NCI-H1930 (cell line): ENCODE measurements around the gene MOGAT3.

Source experiments
- DNase-seq, 2 experiments: peaks; one replicate each; lab custom pipeline; 2025; lab: John Stamatoyannopoulos, UW

The MOGAT3 gene

GRCh38 chr7:101233907-101234547, 33.2 kb upstream of the MOGAT3 start:
- DNase-seq, result no peak

DNA sequence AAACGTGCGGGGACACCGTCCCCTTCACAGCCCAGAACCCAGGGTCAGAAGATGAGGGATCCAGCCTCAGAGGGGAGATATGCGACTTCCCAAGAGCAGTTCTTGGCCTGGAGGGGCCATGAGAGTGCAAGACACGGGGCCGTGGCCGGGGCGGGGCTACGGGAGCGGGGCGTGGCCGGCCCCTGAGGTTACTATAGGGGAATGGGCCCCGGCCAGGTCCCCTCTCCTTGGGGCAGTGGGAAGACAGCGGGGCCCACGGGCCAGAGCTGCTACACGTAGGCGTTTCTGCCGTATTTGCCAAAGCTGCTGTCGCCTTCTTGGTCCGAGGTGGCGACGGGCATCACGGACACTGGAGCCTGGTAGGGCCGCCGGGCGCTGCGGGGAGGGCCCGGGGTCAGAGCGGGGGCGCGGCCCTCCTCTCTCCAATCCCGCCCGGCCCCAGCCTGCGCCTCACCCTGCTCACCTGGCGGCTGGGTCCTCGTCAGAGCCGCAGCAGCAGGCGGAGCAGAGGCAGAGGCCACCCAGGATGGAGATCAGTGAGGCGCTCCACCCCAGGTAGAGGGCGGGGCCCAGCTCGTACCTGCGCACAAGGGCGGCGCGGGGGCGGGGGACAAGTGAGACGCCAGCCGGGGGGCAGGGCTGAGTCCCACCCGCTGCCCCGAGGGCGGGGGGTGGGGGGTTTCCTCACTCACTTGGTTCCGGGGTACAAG, 31.5 kb upstream of the MOGAT3 start:
- DNase-seq, result peak; percentile 47 to 62

GRCh38 chr7:101231644-101232043, 30.8 kb upstream of the MOGAT3 start:
- no peak for DNase-seq

GRCh38 chr7:101226721-101227120, 25.9 kb upstream of the MOGAT3 start:
- DNase-seq, result no peak

DNA sequence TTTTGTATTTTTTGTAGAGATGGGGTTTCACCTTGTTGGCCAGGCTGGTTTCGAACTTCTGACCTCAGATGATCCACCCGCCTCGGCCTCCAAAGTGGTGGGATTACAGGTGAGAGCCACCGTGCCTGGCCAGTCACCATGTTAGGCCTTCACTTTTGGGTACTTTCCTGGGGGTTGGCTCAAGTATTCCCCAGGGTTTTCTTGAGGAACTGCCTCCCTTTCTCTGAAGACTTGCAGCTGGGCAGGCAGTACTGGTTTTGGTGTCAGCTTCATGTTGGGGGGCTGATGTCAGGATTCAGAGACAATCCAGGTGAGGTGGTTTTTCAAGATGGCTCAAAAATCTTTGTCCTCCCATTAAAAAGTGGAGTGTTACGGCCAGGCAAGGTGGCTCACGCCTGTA, 24.8 kb upstream of the MOGAT3 start:
- no peak for DNase-seq

- no peak for DNase-seq
These were observed 22.7 kb upstream of the MOGAT3 start for GRCh38 chr7:101223528-101223927.

DNA sequence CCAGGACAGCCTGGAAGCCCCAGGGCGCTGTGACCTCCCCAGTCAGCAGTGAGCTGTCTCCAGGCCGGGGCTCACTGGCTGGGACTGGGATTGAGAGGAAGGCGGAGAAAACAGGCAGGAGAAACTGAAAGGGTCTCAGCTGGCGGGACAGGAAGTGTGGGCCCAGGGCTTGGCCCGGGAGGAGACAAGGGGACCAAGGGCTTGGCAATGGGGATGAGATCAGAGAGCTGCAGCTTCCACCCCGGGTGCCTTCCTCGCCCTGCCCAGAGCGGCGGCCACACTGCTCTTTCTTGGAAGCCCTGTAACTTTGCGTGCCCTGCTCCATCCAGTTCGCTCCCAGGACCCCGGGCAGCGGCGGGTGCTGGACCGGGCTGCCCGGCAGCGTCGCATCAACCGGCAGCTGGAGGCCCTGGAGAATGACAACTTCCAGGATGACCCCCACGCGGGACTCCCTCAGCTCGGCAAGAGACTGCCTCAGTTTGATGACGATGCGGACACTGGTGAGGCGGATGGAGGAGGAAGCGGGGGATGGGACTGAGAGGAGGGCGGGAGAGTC, 21.5 kb upstream of the MOGAT3 start:
- no peak for DNase-seq

- no peak for DNase-seq
These were observed 19.5 kb upstream of the MOGAT3 start for GRCh38 chr7:101220295-101220694.

GRCh38 chr7:101218236-101219125, 17.6 kb upstream of the MOGAT3 start:
- DNase-seq, result no peak

- peak; percentile 98 to 100 for DNase-seq
These were observed 16.8 kb upstream of the MOGAT3 start, which contains the start of the genes PLOD3 and ZNHIT1 for GRCh38 chr7:101217388-101218235. TSS of gene PLOD3 (minus strand) at chr7:101217581. CDS start at chr7:101217274, 307 bp downstream. TSS of gene ZNHIT1 (plus strand) at chr7:101218165. CDS start at chr7:101218196, 31 bp downstream.

GRCh38 chr7:101216860-101217387, 16.1 kb upstream of the MOGAT3 start:
- DNase-seq, result no peak

DNA sequence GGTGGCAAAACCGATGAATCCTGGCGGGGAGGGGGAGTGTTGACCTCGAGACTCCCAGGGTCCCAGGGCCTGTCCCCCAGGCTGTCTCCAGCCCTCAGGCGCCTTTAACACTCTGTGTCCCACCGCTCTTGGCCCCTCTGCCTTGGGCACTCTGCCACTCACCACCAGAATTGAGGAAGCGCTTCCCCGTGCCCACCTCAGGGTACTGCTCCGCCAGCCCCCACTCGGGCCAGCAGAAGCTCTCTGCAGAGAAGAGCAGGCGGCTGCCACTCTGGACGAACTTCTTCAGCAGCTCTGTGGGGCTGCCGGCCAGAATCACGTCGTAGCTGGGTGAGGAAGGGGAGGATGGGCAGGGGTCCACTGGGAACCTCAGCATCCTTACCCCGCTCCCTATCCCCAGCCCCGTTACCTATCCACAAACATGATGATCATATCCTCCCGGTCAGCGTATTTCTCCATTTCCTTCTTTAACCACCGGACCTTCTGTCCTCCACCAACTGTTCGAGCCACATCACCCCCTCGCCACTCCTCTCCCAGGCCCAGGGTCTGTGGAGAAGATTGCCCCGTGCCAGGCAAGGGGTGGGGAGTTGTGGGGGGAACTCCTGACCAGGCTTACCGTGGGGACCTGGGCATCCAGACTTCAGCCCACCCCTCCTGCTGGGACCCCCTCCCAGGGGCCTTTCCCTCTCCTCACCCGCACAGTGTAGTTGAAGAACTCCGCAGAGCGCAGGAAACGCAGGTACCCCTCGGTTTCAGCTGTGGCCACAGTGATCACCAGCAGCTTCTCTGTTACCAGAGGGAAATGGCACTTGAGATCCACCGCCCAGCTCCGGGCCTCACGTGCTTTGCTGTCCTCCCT, 15.4 kb upstream of the MOGAT3 start:
- DNase-seq, result no peak

GRCh38 chr7:101212014-101212413, 11.2 kb upstream of the MOGAT3 start:
- DNase-seq, result no peak

DNA sequence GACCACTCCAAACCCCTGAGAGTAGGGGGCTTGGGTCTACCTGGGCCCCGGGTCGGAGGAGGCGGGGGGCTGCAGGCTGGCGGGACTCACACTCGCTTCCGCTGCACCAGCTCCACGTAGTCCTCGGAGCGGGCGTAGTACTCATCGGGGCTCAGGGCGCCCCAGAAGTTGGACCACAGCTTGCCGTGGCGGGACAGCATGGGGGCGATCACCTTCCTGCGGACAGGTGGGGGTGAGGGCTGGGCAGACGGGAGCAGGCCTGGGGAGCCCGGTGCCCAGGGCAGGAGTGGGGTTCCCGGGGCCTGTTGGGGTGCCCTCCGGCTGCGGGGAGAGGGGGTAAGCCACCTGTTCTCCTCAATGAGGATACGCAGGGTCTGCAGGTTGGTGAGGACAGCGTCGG, 10.7 kb upstream of the MOGAT3 start:
- no peak for DNase-seq

DNA sequence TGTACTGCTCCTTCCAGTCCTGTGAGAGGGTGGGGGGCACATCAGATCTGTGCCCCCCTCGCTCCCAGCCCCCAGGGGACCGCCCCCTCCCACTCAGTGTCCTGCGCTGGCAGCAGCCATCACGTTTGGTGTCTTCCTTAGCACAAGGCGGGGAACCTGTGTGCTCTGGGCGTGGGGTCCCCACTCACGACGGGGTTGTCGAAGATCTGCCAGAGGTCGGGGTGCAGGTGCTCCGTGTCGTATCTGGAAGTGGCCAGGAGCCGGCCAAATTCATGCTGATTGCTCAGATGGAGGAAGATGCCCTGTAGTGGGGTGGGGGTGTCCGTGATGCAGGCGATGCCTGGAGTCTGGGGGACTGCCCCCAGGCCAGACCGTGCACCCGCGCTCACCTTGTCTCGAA, 9.3 kb upstream of the MOGAT3 start:
- DNase-seq, result no peak

DNA sequence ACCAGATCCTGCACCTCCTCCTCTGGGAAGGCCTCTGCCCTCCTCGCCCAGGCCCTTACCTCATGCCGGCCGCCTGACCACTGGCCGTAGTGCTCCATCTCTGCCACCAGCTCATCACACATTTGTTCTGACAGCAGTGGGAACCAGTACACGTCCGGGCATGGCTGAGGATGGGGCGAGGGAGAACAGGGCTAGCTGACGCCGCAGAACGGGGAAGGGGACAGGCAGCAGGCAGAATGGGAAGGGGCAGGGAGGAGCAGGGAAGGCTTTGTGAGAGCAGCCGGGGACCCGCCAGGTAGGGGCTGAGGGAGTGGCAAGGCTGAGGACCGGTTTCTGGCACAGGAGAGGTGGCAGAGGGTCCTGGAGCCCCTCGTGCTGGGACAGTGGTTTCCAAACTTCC, 8.0 kb upstream of the MOGAT3 start:
- DNase-seq, result no peak

- DNase-seq, result no peak
These were observed 6.6 kb upstream of the MOGAT3 start for GRCh38 chr7:101207459-101207858.

- no peak for DNase-seq
These were observed 5.8 kb upstream of the MOGAT3 start for GRCh38 chr7:101206665-101207042.

GRCh38 chr7:101205901-101206664, 5.2 kb upstream of the MOGAT3 start:
- DNase-seq, result no peak
